Measurements from ENCODE around the gene CLEC10A. TPM values are rescaled to one million over a fixed set of nuclear protein-coding genes. Genes with fewer than 3 reads are reported as not detected.
"Not testable (repeated sequence)": the region's sequence is repeated elsewhere in the genome, so short reads cannot be mapped to it uniquely, and the experiment has no call there.

CLEC10A gene
- total and polyA plus RNA-seq, 10 of the 15 experiments (the other 5 are each of a cell fraction or from before 2014, with no cell fraction given): not detected

GRCh38 chr17:7056386-7056785, 23.7 kb downstream of the CLEC10A start (continued):
- no peak for TF ChIP-seq E4F1 (IDR thresholded peaks at IDR 0.05; ENCODE audit: borderline replicate concordance, partially characterized antibody)

GRCh38 chr17:7050583-7050982, 29.5 kb downstream of the CLEC10A start:
- ChIA-PET RAD21 (ENCODE audit: unreplicated experiment) (interaction anchor here (1.6 to 10.0 kb wide), 2 partner anchors 86 to 127 kb away, joined by 4 to 269 read pairs; no protein-coding TSS in a partner anchor), POLR2A (interaction anchor here (0.8 kb wide), 1 partner anchor 83 kb away, joined by 11 read pairs; no protein-coding TSS in a partner anchor), SMC1A (ENCODE audit: uncharacterized antibody, unreplicated experiment) (interaction anchor here (1.0 to 13.6 kb wide), 3 partner anchors 86 to 207 kb away, joined by 3 to 356 read pairs (median 7); no protein-coding TSS in a partner anchor), CTCF (interaction anchor here (0.6 to 21.9 kb wide), 8 partner anchors 12 to 135 kb away, joined by 3 to 590 read pairs (median 5); partner anchors contain the start of genes ASGR1 and SLC16A13)
- H3K79me2 ChIP-seq (ENCODE audit: control insufficient read depth, insufficient read depth, low read length); ATAC-seq; DNase-seq (ENCODE audit: low read depth, low spot score); FAIRE-seq; H3K4me3 ChIP-seq; H4K20me1 ChIP-seq (ENCODE audit: control insufficient read depth, insufficient read depth); intact Hi-C loops (cut with micrococcal nuclease; ENCODE audit: unreplicated experiment); H3K9ac ChIP-seq (ENCODE audit: control insufficient read depth, insufficient read depth, low read length); H2AFZ ChIP-seq (ENCODE audit: control insufficient read depth, low read depth, low read length); BruUV-seq (replicated peaks); H3K36me3 ChIP-seq (ENCODE audit: control insufficient read depth in 2 of 2, insufficient read depth in 2 of 2, low read length in 1 of 2); H3K27ac ChIP-seq (ENCODE audit: control insufficient read depth, insufficient read depth); H3K4me2 ChIP-seq (ENCODE audit: control insufficient read depth, insufficient read depth); H3K27me3 ChIP-seq (replicated peaks in 1 of 2; ENCODE audit: control insufficient read depth in 2 of 2, insufficient read depth in 2 of 2, low read length in 1 of 2); H3K4me1 ChIP-seq (ENCODE audit: control insufficient read depth, insufficient read depth, low read length); H3K9me3 ChIP-seq (replicated peaks; ENCODE audit: control insufficient read depth, insufficient read depth, low read length): not testable (repeated sequence)
- in situ Hi-C loops (cut with MboI): loop anchor here (5.0 kb wide), 1 partner anchor 87 kb away; no protein-coding TSS in a partner anchor
- 27% methylated on average over 9 of the region's 9 CpGs for WGBS (ENCODE audit: insufficient coverage, insufficient replicate concordance, low lambda C conversion rate, missing lambda C conversion rate)
